DOHH2 (cell line): ENCODE data around the gene LEMD1.
"Not testable (repeated sequence)": the region's sequence is repeated elsewhere in the genome, so short reads cannot be mapped to it uniquely, and the experiment has no call there.

Experiments used
- H3F3A ChIP-seq: fragments of 200-600 bp; sonication (generic), shearing (Covaris generic); 2 replicates; pipeline ENCODE4 v1.6.0; 2016; ENCODE audit warnings: antibody characterized with exemption, mild to moderate bottlenecking; ENCODE audit not compliant: control insufficient read depth, insufficient read depth
- H3K27ac ChIP-seq: fragments of 200-600 bp; sonication (generic); 2 replicates; pipeline ENCODE4 v1.5.1; 2014; ENCODE audit warnings: low read depth, mild to moderate bottlenecking, low read length, moderate library complexity
- H3K27me3 ChIP-seq: fragments of 200-600 bp; sonication (generic); 2 replicates; pipeline ENCODE4 v1.6.1; 2014; ENCODE audit warnings: mild to moderate bottlenecking, low read length, mixed read lengths; ENCODE audit not compliant: control insufficient read depth
- H3K36me3 ChIP-seq: fragments of 200-600 bp; sonication (generic); 2 replicates; pipeline ENCODE4 v1.6.1; 2014; ENCODE audit warnings: mild to moderate bottlenecking, low read length, moderate library complexity, mixed read lengths; ENCODE audit not compliant: control insufficient read depth
- H3K4me1 ChIP-seq: fragments of 200-600 bp; sonication (generic); 2 replicates; pipeline ENCODE4 v1.6.1; 2014; ENCODE audit warnings: mild to moderate bottlenecking, low read length, mixed read lengths; ENCODE audit not compliant: control insufficient read depth
- H3K4me2 ChIP-seq: fragments of 200-600 bp; sonication (generic); 2 replicates; pipeline ENCODE4 v1.6.0; 2014; ENCODE audit warnings: mild to moderate bottlenecking, low read length, moderate library complexity
- H3K4me3 ChIP-seq: fragments of 200-600 bp; sonication (generic); 2 replicates; pipeline ENCODE4 v1.5.1; 2014; ENCODE audit warnings: mild to moderate bottlenecking, low read length, mixed read lengths
- H3K79me2 ChIP-seq: fragments of 200-600 bp; sonication (generic); 2 replicates; pipeline ENCODE4 v1.6.1; 2014; ENCODE audit warnings: mild to moderate bottlenecking, low read length, mixed read lengths; ENCODE audit not compliant: control insufficient read depth
- H3K9me2 ChIP-seq: fragments of 200-600 bp; sonication (generic); replicated peaks from 2 replicates; pipeline ENCODE4 v1.6.1; 2014; ENCODE audit warnings: mild to moderate bottlenecking, low read length, mixed read lengths; ENCODE audit not compliant: control insufficient read depth
- H3K9me3 ChIP-seq: fragments of 200-600 bp; sonication (generic); 2 replicates; pipeline ENCODE4 v1.6.1; 2014; ENCODE audit warnings: antibody characterized with exemption, low read length, mixed read lengths; ENCODE audit not compliant: control insufficient read depth, insufficient read depth
- H4K20me1 ChIP-seq: fragments of 200-600 bp; sonication (generic); 2 replicates; pipeline ENCODE4 v1.6.0; 2014; ENCODE audit warnings: low read depth, mild to moderate bottlenecking, antibody characterized with exemption, low read length, moderate library complexity; ENCODE audit not compliant: control insufficient read depth, insufficient read depth
- CTCF ChIP-seq: fragments of 200-600 bp; sonication (generic); IDR thresholded peaks from one replicate; pipeline ENCODE4 v1.5.1; 2014; ENCODE audit warnings: antibody characterized with exemption, mild to moderate bottlenecking, low read depth, low read length; ENCODE audit not compliant: poor library complexity, severe bottlenecking
- EZH2phosphoT487 ChIP-seq: fragments of 200-600 bp; sonication (generic); IDR thresholded peaks from 2 replicates; pipeline ENCODE4 v1.6.1; 2017; ENCODE audit warnings: borderline replicate concordance, mild to moderate bottlenecking, antibody characterized with exemption, low read length, moderate library complexity, mixed read lengths

Gene LEMD1

GRCh38 chr1:205392650-205393049, 29.2 kb downstream of the LEMD1 start:
- TF ChIP-seq CTCF (no peak), EZH2phosphoT487 (no peak)
- no peaks in the 10 kb centered on the region for H3K79me2 ChIP-seq
- H3K9me2 ChIP-seq: no peaks in the 10 kb centered on the region
- H3K9me3 ChIP-seq: no peaks in the 10 kb centered on the region
- no peaks in the 10 kb centered on the region for H3F3A ChIP-seq
- no peak overlapping the region for H3K27ac ChIP-seq
- no peak overlapping the region for H3K4me2 ChIP-seq
- peaks cover 9% of the 10 kb centered on the region for H3K4me1 ChIP-seq
- H3K36me3 ChIP-seq: no peaks in the 10 kb centered on the region
- H3K27me3 ChIP-seq: peaks cover 6% of the 10 kb centered on the region
- no peak overlapping the region for H3K4me3 ChIP-seq
- no peaks in the 10 kb centered on the region for H4K20me1 ChIP-seq

GRCh38 chr1:205391386-205391785, 30.5 kb downstream of the LEMD1 start:
- Histone ChIP-seq H3K4me1 (no peaks in the 10 kb centered on the region), H3K27me3 (peaks cover 6% of the 10 kb centered on the region), H3K4me2 (no peak overlapping the region), H3K36me3 (no peaks in the 10 kb centered on the region), H4K20me1 (no peaks in the 10 kb centered on the region), H3K79me2 (no peaks in the 10 kb centered on the region), H3K9me2 (no peaks in the 10 kb centered on the region), H3F3A (no peaks in the 10 kb centered on the region), H3K27ac (no peak overlapping the region), H3K9me3 (no peaks in the 10 kb centered on the region), H3K4me3 (no peak overlapping the region)
- no peak for TF ChIP-seq EZH2phosphoT487
- no peak for TF ChIP-seq CTCF

- no peaks in the 10 kb centered on the region for H3K9me2 ChIP-seq
- no peak overlapping the region for H3K4me3 ChIP-seq
- no peaks in the 10 kb centered on the region for H4K20me1 ChIP-seq
- no peak for TF ChIP-seq EZH2phosphoT487
- TF ChIP-seq CTCF: no peak
- no peaks in the 10 kb centered on the region for H3K36me3 ChIP-seq
- no peak overlapping the region for H3K4me2 ChIP-seq
- H3K9me3 ChIP-seq: no peaks in the 10 kb centered on the region
- no peak overlapping the region for H3K27ac ChIP-seq
- H3K27me3 ChIP-seq: peaks cover 9% of the 10 kb centered on the region
- H3K79me2 ChIP-seq: no peaks in the 10 kb centered on the region
- H3F3A ChIP-seq: no peaks in the 10 kb centered on the region
- H3K4me1 ChIP-seq: peaks cover 3% of the 10 kb centered on the region; the same call in 1 of the 2 replicates
These were observed 34.0 kb downstream of the LEMD1 start for GRCh38 chr1:205387845-205388244.

GRCh38 chr1:205382990-205383389, 38.9 kb downstream of the LEMD1 start:
- H3K27ac ChIP-seq, H3K79me2 ChIP-seq, H3K9me3 ChIP-seq, H3K4me3 ChIP-seq, H3K4me2 ChIP-seq, H4K20me1 ChIP-seq, H3K36me3 ChIP-seq, H3K9me2 ChIP-seq, H3K4me1 ChIP-seq, H3F3A ChIP-seq: not testable (repeated sequence)
- H3K27me3 ChIP-seq: peaks cover 12% of the 10 kb centered on the region
